Lower lobe of right lung (tissue), 2 donors: Measurements from ENCODE around the gene KLHDC8B. TPM values are rescaled to one million over a fixed set of nuclear protein-coding genes. Genes with fewer than 3 reads are reported as not detected.

Experiments used
- ATAC-seq, 2 donors: fragments of 200-7000 bp; cut with Tn5 transposase; one replicate each; pipeline ENCODE4 v1.9.1; 2020 to 2022; ENCODE audit warnings: mild to moderate bottlenecking in 2 of 2, moderate library complexity in 2 of 2
- DNase-seq: peaks from one replicate; pipeline ENCODE4 v3.0.0-alpha.2; 2020
- H3K27ac ChIP-seq: fragments of 200-600 bp; one replicate; pipeline ENCODE4 v1.8.0; 2022
- H3K27me3 ChIP-seq: fragments of 200-600 bp; one replicate; pipeline ENCODE4 v1.8.0; 2022; ENCODE audit warnings: low read depth
- H3K36me3 ChIP-seq: fragments of 200-600 bp; one replicate; pipeline ENCODE4 v1.8.0; 2022; ENCODE audit warnings: mild to moderate bottlenecking
- H3K4me1 ChIP-seq: fragments of 200-600 bp; one replicate; pipeline ENCODE4 v1.8.0; 2022
- H3K4me3 ChIP-seq: fragments of 200-600 bp; one replicate; pipeline ENCODE4 v1.8.0; 2022; ENCODE audit warnings: mild to moderate bottlenecking
- H3K9me3 ChIP-seq: fragments of 200-600 bp; one replicate; pipeline ENCODE4 v1.8.0; 2022
- intact Hi-C: fragments of 100-400 bp; cut with DNase I; formaldehyde crosslinking; loops from one replicate; pipeline ENCODE4 v1.11.0; 2022
- total RNA-seq: library from RNA; stranded (reverse); fragmentation: NEBNext Ultra II Directional; extraction: Animal tissue kit (Norgen Biotek cat#: 25700); gene quantifications from one replicate; pipeline ENCODE4 v1.2.1, GENCODE V29; 2021
- TF ChIP-seq, protein P1 (sequence below): fragments of 200-600 bp; IDR thresholded peaks from one replicate; pipeline ENCODE4 v1.8.0; 2022; ENCODE audit warnings: antibody characterized with exemption, mild to moderate bottlenecking
- donor health status: DM: no; HTN: yes; CAD: no; lungs with severe emphysema.

KLHDC8B gene
- total RNA-seq, 1 donor from 2014 or later = 34.8 TPM

DNA sequence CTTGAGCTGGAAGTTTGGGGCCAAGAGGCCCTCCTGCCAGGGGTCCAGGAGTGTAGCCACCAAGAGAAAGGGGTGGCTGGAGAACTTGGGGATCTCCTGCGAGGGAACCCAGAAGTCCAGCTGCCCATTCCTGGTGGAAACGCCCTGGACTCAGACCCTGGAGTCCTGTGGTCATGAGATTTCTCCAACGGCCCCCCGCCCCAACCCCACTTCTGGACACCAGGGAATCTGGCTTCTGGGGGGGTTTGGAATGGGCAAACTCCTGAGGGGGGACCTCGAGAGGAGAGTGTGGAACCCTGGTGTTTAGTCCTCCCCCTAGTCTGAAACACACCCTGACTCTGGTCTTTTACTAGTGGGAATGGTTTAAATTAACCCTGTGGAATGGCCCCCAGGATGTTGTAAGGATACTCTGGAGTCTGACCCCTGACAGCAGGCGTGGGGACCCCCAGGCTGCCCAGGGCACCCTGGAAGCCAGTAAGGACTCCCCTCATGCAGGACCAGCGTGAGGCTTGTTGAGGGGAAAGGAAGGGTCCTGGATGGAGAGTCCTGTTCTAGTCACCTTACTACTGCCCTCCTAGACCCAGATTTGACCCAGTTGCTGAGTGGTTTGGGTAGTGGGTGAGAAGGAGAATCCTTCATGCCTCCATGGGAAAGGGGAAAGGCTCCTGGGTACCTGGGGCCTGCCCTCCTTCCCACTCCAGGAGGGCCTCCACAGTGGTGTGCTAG is 540 bp downstream of the KLHDC8B start:
- Histone ChIP-seq H3K9me3 (no peaks in the 10 kb centered on the region), H3K27me3 (no peaks in the 10 kb centered on the region), H3K4me1 (peaks cover 31% of the 10 kb centered on the region), H3K4me3 (peak overlapping the region; percentile 92), H3K27ac (peak overlapping the region; percentile 84), H3K36me3 (peaks cover 27% of the 10 kb centered on the region)
- intact Hi-C loops = no loop called here
- DNase-seq (no peak), ATAC-seq (peak in 1 of 2 donors; percentile 4)
- TF ChIP-seq, protein P1, sequence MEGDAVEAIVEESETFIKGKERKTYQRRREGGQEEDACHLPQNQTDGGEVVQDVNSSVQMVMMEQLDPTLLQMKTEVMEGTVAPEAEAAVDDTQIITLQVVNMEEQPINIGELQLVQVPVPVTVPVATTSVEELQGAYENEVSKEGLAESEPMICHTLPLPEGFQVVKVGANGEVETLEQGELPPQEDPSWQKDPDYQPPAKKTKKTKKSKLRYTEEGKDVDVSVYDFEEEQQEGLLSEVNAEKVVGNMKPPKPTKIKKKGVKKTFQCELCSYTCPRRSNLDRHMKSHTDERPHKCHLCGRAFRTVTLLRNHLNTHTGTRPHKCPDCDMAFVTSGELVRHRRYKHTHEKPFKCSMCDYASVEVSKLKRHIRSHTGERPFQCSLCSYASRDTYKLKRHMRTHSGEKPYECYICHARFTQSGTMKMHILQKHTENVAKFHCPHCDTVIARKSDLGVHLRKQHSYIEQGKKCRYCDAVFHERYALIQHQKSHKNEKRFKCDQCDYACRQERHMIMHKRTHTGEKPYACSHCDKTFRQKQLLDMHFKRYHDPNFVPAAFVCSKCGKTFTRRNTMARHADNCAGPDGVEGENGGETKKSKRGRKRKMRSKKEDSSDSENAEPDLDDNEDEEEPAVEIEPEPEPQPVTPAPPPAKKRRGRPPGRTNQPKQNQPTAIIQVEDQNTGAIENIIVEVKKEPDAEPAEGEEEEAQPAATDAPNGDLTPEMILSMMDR = no peak

DNA sequence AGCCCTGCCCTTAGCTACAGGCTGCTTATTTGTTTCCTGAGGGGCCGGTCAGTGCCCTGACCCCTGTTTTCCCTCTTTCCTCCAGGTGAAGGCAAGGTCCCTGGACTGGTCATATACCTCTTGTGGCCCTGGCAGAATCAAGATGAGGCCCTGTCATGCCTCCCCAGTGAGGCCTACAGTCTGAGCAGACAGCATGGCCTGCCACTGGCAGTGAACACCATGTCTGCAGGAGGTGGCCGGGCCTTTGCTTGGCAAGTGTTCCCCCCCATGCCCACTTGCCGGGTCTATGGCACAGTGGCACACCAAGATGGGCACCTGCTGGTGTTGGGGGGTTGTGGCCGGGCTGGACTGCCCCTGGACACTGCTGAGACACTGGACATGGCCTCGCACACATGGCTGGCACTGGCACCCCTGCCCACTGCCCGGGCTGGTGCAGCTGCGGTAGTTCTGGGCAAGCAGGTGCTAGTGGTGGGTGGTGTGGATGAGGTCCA is 1.2 kb downstream of the KLHDC8B start:
- no peaks in the 10 kb centered on the region for H3K9me3 ChIP-seq
- H3K4me3 ChIP-seq = peak overlapping the region; percentile 92
- intact Hi-C loops = no loop called here
- H3K27ac ChIP-seq = peak overlapping the region; percentile 84
- no peak for ATAC-seq
- H3K4me1 ChIP-seq = peaks cover 31% of the 10 kb centered on the region
- H3K27me3 ChIP-seq = no peaks in the 10 kb centered on the region
- H3K36me3 ChIP-seq = peaks cover 27% of the 10 kb centered on the region
- no peak for DNase-seq
- TF ChIP-seq, protein P1 = no peak

DNA sequence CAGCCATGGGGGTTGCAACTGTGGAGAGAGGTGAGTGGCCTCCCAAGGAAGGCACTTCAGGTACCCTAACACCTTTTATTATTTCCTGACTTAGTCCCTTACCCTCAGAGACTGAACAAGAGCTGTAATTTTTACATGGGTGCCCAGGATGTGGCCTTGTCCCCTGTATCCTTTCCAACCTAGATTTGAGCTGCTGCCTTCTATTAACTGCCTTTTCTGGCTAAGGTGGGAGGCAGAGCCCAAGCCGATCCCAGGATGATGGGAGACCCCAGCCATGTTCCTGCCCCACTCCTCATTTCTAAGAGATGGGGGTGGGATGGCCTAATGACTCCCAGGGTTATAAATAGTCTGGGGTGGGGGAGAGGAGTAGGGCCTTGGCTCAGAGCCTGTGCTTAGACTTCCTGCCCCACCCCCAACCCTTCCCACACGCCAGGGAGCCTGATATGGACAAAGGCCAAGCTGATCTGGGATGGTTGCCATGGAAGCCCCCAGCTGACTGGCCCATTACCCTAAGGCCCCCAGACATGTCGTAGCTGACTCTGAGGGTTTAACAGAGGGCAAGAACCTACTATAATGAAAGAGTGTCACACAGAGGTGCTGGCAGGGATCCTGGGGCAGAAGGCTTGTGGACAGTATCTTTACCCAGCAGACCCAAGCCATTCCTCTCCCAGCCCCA is 1.9 kb downstream of the KLHDC8B start:
- DNase-seq = no peak
- intact Hi-C loops = no loop called here
- peak overlapping the region; percentile 84 for H3K27ac ChIP-seq
- H3K36me3 ChIP-seq = peaks cover 27% of the 10 kb centered on the region
- ATAC-seq = no peak
- no peaks in the 10 kb centered on the region for H3K9me3 ChIP-seq
- peaks cover 31% of the 10 kb centered on the region for H3K4me1 ChIP-seq
- TF ChIP-seq, protein P1 = no peak
- peak overlapping the region; percentile 92 for H3K4me3 ChIP-seq
- H3K27me3 ChIP-seq = no peaks in the 10 kb centered on the region

DNA sequence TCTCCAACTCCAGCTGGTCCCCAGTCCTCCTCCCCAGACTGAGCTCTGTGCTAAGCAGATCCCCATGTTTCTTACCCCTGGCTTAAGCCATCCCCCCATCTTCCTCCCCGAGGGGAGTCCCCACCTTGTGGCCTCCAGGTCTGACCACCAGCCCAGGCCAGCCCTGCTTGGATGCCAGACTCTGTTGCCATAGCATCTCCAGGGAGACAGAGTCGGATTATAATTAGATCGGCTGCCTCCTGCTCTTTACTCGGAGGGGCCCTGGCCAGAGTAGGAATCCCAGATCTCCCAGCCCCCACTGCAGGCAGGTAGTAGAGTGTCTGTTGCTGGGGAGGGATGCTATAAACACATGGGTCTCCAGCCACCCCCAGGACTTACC is 2.4 kb downstream of the KLHDC8B start:
- intact Hi-C loops = no loop called here

DNA sequence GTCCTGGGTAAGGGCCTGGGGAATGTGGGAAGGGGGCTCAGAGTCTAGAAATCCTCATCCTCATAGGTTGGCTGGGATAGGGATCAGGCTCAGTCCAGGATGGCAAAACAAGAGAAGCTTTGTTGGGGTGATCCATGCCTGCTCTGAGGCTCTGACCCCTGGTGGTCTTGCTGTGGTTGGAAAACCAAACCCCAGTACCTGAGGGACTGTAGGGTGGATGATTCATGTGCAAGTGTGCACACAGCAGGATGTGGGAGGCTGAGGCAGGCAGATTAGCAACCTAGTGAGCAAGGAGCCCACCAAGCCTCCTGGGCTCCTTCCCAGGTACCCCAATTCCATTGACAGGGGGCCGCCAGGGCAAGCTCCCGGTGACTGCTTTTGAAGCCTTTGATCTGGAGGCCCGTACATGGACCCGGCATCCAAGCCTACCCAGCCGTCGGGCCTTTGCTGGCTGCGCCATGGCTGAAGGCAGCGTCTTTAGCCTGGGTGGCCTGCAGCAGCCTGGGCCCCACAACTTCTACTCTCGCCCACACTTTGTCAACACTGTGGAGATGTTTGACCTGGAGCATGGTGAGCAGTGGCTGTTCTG is 3.1 kb downstream of the KLHDC8B start:
- peaks cover 31% of the 10 kb centered on the region for H3K4me1 ChIP-seq
- DNase-seq = no peak

More for the DNA sequence above, 2.4 kb downstream of the KLHDC8B start:
- DNase-seq = no peak
- TF ChIP-seq, protein P1 = no peak
- no peak for ATAC-seq
- H3K27ac ChIP-seq = peak overlapping the region; percentile 84
- H3K9me3 ChIP-seq = no peaks in the 10 kb centered on the region
- H3K36me3 ChIP-seq = peaks cover 27% of the 10 kb centered on the region
- H3K4me1 ChIP-seq = peaks cover 31% of the 10 kb centered on the region
- H3K4me3 ChIP-seq = peak overlapping the region; percentile 92
- no peaks in the 10 kb centered on the region for H3K27me3 ChIP-seq

More for the DNA sequence above, 3.1 kb downstream of the KLHDC8B start:
- H3K4me3 ChIP-seq = no peak overlapping the region
- H3K36me3 ChIP-seq = peaks cover 27% of the 10 kb centered on the region
- no peak for ATAC-seq
- intact Hi-C loops = no loop called here
- no peaks in the 10 kb centered on the region for H3K9me3 ChIP-seq
- no peaks in the 10 kb centered on the region for H3K27me3 ChIP-seq
- TF ChIP-seq, protein P1 = no peak
- H3K27ac ChIP-seq = no peak overlapping the region
